IPS-18a (cell line): ENCODE measurements around the gene LRRC3C.

Experiments
- H3K27ac ChIP-seq: one replicate; pipeline ENCODE4 v1.5.1; 2013; ENCODE audit warnings: low read length
- H3K27me3 ChIP-seq: one replicate; pipeline ENCODE4 v1.6.1; 2013; ENCODE audit warnings: mild to moderate bottlenecking, low read length; ENCODE audit not compliant: control insufficient read depth, insufficient read depth
- H3K36me3 ChIP-seq: one replicate; pipeline ENCODE4 v1.6.1; 2013; ENCODE audit warnings: low read depth, low read length; ENCODE audit not compliant: control insufficient read depth
- H3K4me1 ChIP-seq: one replicate; pipeline ENCODE4 v1.6.1; 2013; ENCODE audit warnings: low read depth, low read length; ENCODE audit not compliant: control insufficient read depth
- H3K4me3 ChIP-seq: one replicate; pipeline ENCODE4 v1.5.1; 2013; ENCODE audit warnings: low read length
- H3K9ac ChIP-seq: one replicate; pipeline ENCODE4 v1.6.1; 2013; ENCODE audit warnings: mild to moderate bottlenecking, low read length, moderate library complexity
- H3K9me3 ChIP-seq: one replicate; pipeline ENCODE4 v1.6.1; 2013; ENCODE audit warnings: low read depth, low read length; ENCODE audit not compliant: control insufficient read depth

The LRRC3C gene

GRCh38 chr17:39988206-39988810 lies 60.8 kb downstream of the LRRC3C start:
- Histone ChIP-seq H3K4me3 (no peak overlapping the region), H3K9me3 (no peaks in the 10 kb centered on the region), H3K9ac (no peak overlapping the region), H3K36me3 (peaks cover 91% of the 10 kb centered on the region), H3K27me3 (no peaks in the 10 kb centered on the region), H3K4me1 (no peaks in the 10 kb centered on the region), H3K27ac (no peak overlapping the region)

DNA sequence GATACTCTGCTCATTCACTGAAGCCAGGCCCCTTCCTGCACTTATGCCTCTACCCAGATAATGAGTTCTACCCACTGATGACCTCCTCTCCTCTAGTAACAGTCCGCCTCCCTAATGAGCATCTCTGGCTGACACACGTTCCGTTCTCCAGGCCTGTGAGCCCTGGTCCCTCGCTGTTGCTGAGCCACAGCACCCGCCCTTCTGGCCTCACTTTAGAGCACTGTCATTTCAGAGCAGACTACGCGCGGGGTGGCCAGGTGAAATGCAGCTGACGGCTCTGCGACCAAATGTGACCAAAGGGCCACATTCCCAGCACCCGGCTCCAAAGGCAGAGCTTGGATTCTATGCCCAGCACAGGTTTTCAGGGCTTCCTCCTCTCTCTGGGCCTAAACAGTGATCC lies 66.9 kb downstream of the LRRC3C start:
- no peaks in the 10 kb centered on the region for H3K27me3 ChIP-seq
- peaks cover 82% of the 10 kb centered on the region for H3K36me3 ChIP-seq
- no peak overlapping the region for H3K4me3 ChIP-seq
- H3K9ac ChIP-seq: no peak overlapping the region
- H3K27ac ChIP-seq: no peak overlapping the region
- H3K9me3 ChIP-seq: no peaks in the 10 kb centered on the region
- no peaks in the 10 kb centered on the region for H3K4me1 ChIP-seq
